ENCODE results near the gene MARCKSL1.

The MARCKSL1 gene

DNA sequence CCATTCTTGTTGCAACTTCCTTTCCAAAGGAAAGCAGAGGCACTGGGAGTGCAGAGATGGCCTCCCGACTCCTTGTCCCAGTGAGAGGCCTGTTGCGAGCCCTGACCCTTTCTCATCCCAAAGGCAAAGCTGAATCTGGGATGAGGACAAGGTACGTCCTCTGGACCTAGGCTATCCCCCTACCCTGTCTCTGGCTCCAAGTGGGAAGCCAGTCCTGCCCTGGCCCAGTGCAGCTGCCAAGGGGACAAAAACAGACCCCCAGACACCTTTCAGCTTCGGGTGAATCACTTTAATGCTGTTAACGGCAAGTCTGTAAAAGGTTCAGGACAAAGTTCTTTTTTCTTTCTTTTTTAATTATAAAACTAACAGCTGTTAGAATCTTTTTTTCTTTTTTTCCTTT is 28.8 kb upstream of the MARCKSL1 start:
- Histone ChIP-seq H3K9ac (no peak overlapping the region), H3K27me3 (ENCODE audit: control insufficient read depth, insufficient read depth, low read length) (no peaks in the 10 kb centered on the region), H3K4me3 (ENCODE audit: low read depth, low read length) (no peak overlapping the region), H3K4me2 (ENCODE audit: low read length) (no peak overlapping the region), H3K27ac (no peak overlapping the region), H3K79me2 (no peaks in the 10 kb centered on the region), H3K4me1 (no peaks in the 10 kb centered on the region), H3K9me3 (ENCODE audit: control insufficient read depth, low read length) (no peaks in the 10 kb centered on the region), H3K36me3 (ENCODE audit: control insufficient read depth, insufficient read depth, low read length) (no peaks in the 10 kb centered on the region), H2AFZ (no peak overlapping the region)
- TF ChIP-seq CTCF (IDR thresholded peaks at IDR 0.05), result no peak

DNA sequence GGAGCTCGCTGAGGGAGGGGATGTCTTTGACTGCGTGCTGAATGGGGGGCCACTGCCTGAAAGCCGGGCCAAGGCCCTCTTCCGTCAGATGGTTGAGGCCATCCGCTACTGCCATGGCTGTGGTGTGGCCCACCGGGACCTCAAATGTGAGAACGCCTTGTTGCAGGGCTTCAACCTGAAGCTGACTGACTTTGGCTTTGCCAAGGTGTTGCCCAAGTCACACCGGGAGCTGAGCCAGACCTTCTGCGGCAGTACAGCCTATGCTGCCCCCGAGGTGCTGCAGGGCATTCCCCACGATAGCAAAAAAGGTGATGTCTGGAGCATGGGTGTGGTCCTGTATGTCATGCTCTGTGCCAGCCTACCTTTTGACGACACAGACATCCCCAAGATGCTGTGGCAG is 27.7 kb upstream of the MARCKSL1 start:
- H3K27me3 ChIP-seq (ENCODE audit: control insufficient read depth, insufficient read depth, low read length), result no peaks in the 10 kb centered on the region
- H3K4me3 ChIP-seq (ENCODE audit: low read depth, low read length), result no peak overlapping the region
- no peaks in the 10 kb centered on the region for H3K9me3 ChIP-seq (ENCODE audit: control insufficient read depth, low read length)
- no peak overlapping the region for H2AFZ ChIP-seq
- H3K4me2 ChIP-seq (ENCODE audit: low read length), result no peak overlapping the region
- no peaks in the 10 kb centered on the region for H3K4me1 ChIP-seq
- H3K36me3 ChIP-seq (ENCODE audit: control insufficient read depth, insufficient read depth, low read length), result no peaks in the 10 kb centered on the region
- no peak for TF ChIP-seq CTCF (IDR thresholded peaks at IDR 0.05)
- H3K9ac ChIP-seq, result no peak overlapping the region
- no peak overlapping the region for H3K27ac ChIP-seq
- no peaks in the 10 kb centered on the region for H3K79me2 ChIP-seq

- Histone ChIP-seq H2AFZ (peak within 1 kb of the TSS; percentile 33), H3K4me2 (ENCODE audit: low read length) (peak within 1 kb of the TSS; percentile 61), H3K79me2 (no peaks in the 10 kb centered on the region), H3K9me3 (ENCODE audit: control insufficient read depth, low read length) (no peaks in the 10 kb centered on the region), H3K4me1 (no peaks in the 10 kb centered on the region), H3K9ac (no peak within 1 kb of the TSS), H3K36me3 (ENCODE audit: control insufficient read depth, insufficient read depth, low read length) (no peaks in the 10 kb centered on the region), H3K27me3 (ENCODE audit: control insufficient read depth, insufficient read depth, low read length) (no peaks in the 10 kb centered on the region), H3K4me3 (ENCODE audit: low read depth, low read length) (no peak within 1 kb of the TSS), H3K27ac (no peak within 1 kb of the TSS)
- no peak for TF ChIP-seq CTCF (IDR thresholded peaks at IDR 0.05)
Measured at GRCh38 chr1:32362474-32363313, 26.7 kb upstream of the MARCKSL1 start, which contains the start of the genes FAM229A and TSSK3. FAM229A (minus strand) TSS chr1:32362485; CDS start chr1:32362091, 394 bp downstream. TSSK3 (plus strand) TSS chr1:32362539; CDS start chr1:32362702, 163 bp downstream.

DNA sequence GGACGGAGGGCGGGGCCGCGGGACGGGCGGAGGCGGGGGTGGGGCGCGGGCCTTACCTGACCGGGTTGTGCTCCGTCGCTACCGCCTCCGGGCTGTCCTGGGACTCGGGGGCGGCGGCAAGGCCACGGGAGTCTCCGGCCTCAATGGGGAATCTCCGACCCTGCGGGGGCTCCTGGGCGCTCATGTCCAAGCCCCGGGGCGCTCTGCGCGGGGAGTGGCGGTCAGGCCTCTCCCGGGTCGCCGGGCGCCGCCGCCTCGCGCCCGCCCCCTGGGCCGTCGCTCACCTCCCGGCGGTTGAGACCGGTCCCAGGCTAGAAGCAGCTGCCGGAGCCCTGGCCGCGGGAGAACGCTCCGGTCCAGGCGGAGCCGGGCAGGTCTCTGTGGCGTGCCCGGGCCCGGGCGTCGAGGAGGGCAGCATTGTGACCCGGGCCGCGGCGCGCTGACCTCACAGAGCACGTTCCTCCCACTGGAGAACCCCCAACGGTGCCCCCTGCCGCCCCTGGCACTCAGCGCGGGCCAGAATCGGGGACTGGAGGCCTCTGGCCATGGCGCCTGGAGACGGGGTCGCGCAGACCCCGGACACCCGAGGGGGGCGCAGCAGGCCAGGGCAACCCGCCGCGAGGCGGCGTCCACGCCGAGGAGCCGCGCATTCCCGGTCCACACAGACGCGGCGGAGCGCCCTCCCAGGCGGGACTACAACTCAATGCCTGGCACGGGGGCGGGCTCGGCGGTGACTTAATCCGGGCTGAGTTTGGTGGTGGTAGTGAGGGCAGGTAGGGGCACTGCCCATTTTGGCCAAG is 25.8 kb upstream of the MARCKSL1 start:
- no peaks in the 10 kb centered on the region for H3K36me3 ChIP-seq (ENCODE audit: control insufficient read depth, insufficient read depth, low read length)
- no peak overlapping the region for H3K27ac ChIP-seq
- H2AFZ ChIP-seq, result peak overlapping the region; percentile 33
- no peak for TF ChIP-seq CTCF (IDR thresholded peaks at IDR 0.05)
- H3K4me3 ChIP-seq (ENCODE audit: low read depth, low read length), result no peak overlapping the region
- no peak overlapping the region for H3K9ac ChIP-seq
- no peaks in the 10 kb centered on the region for H3K9me3 ChIP-seq (ENCODE audit: control insufficient read depth, low read length)
- no peaks in the 10 kb centered on the region for H3K27me3 ChIP-seq (ENCODE audit: control insufficient read depth, insufficient read depth, low read length)
- H3K4me2 ChIP-seq (ENCODE audit: low read length), result peak overlapping the region; percentile 61
- H3K79me2 ChIP-seq, result no peaks in the 10 kb centered on the region
- no peaks in the 10 kb centered on the region for H3K4me1 ChIP-seq

Data from parathyroid adenoma (tissue), 2 donors.